Activated T-cell treated with anti-CD3 and anti-CD28 coated beads for 48 hours (primary cell): ENCODE results near the gene TMEM178A.

Experiments used
- DNase-seq: peaks from one replicate; pipeline ENCODE4 v3.0.0-alpha.2; 2020; ENCODE audit warnings: low read depth

The TMEM178A gene

GRCh38 chr2:39679805-39680204, 14.1 kb downstream of the TMEM178A start:
- no peak for DNase-seq

DNA sequence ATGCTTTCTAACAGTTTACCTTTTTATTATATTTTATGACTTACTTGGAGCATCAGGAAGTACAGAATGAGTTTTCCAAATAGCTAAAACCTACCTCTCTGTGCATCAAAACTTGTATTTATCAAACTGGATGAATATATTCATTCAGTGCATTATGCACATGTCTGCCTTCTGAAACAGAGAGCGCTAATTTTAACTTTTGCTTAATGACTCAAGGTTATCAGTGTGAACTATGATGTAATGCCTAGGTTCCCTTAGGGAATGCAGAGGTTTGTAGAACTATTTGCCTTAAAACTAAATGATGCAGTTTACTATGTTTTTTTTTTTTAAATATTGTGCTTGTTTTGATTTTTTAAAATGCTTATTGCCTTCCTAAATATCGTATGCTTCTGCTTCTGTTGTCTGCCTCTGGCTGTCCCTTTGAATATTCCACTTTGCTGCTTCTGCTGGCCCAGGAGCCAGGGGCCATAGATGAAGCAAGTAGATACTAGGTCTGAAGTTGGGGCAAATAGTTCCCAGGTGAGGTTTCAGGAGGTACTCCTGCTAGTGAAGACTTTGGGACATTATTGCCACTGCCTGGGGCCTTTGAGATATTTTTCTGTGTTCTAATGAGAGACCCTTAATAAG, 16.5 kb downstream of the TMEM178A start:
- DNase-seq = no peak

GRCh38 chr2:39683022-39683699, 17.4 kb downstream of the TMEM178A start:
- no peak for DNase-seq

DNA sequence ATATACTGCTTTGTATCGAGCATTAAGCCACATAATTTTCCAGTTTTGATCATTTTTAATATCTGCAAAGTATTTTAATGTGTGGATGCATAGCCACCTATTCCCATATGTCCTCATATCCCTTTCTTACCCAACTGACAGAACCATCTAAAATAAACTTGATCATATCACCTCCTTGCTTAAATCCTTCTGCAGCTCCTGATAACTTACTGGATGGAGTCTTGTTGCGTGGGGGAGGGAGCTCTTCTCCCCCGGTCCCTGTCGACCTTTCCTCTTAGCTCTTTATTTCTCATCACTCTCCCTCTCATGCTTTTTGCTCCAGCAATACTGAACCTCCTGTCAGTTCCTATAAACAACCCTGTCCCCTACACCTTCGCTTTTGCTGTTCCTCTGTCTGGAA, 18.7 kb downstream of the TMEM178A start:
- DNase-seq = no peak

GRCh38 chr2:39685126-39685525, 19.4 kb downstream of the TMEM178A start:
- no peak for DNase-seq

DNA sequence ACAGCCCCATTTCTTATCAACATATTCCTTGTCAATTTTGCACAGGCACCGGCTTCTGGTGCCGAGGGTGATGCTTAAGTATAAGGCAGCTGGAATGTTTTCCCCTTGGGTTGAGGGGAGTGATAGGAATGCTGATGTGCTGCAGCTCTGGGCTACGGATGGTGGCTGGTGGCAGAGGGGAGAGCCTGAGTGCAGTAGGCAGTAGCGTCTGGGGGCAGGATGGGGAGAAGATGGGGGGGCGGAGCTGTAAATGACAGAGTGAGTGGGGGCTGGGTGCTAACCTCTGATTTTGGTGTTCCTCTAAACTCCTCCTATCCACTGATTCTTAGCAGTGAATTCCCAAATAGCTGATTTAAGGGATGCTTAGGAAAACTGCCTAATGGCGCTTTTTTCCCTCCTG, 20.7 kb downstream of the TMEM178A start:
- no peak for DNase-seq

DNA sequence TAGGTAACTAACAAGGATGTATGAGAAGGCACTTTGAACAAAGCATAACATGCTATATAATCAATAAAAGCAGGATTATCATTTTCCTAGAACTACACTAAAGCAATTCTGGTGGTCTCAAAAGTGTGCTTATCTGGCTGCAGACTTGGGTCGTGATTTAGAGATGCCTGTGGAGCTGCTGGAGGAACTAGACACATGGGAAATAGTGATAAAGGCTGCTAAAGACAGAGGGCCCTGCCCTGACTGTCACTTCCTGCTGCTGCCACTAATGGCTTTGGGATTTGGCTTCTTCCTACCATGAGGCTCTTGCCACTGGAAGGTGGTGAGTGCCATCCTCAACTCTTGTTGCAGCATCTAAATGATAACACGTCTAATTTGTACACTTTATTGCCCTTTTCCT, 22.5 kb downstream of the TMEM178A start:
- no peak for DNase-seq

GRCh38 chr2:39689272-39689841, 23.6 kb downstream of the TMEM178A start:
- DNase-seq = no peak

- no peak for DNase-seq
Observed at GRCh38 chr2:39689876-39690275, 24.2 kb downstream of the TMEM178A start.

DNA sequence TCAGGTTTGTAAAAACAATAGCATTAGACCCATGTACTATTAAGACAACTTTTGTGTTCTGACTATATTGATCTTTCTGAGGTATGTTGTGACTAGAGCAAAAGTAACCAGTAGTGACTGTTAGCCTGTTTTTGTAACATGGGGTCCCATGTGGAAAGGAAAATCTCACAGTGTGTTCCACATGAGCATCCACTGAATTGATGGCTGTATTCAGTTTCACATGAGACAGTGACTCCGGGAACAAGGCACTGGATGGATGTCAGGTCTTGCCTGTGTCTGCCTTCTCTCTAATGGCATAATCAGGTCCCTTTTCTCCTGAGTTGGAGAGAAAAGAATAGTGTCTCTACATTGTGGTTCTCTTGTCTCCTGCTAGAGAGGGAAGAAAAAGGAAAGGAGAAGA, 27.5 kb downstream of the TMEM178A start:
- DNase-seq = no peak

- no peak for DNase-seq
Observed at GRCh38 chr2:39696101-39696553, 30.4 kb downstream of the TMEM178A start.

- no peak for DNase-seq
Observed at GRCh38 chr2:39696838-39697237, 31.1 kb downstream of the TMEM178A start.

DNA sequence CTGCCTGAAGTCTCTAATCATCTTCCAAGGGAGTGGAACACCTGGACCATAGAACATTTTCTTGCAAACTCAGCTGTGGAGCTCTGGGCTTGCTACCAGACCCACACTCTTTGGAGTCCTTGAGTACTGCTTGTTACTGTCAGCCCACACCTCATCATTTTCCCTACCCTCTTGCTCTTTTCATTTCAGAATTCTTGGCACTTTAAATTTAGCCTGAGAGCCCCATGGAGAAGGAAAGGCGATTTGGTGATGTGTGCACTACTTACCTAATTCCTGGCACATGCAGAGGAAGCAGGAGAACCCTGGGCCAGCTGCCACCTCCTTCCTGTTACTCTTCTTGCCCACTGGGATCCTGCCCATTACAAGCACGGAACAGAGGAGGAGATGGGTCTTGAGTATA, 31.7 kb downstream of the TMEM178A start:
- DNase-seq = no peak

DNA sequence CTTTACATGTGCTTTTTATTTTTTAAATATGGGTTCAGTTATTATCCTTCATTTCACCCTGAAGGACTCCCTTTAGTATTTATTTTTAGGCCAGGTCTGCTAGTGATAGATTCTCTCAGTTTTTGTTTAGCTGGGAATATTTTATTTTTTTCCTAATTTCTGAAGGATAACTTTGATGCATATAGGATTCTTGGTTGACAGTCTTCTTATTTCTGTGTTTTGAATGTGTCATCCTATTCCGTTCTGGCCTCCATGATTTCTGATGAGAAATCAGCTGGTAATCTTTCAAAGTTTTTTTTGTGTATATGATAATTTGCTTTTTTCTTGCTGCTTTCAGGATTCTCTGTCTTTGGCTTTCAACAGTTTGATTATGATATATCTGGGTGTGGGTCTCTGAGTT, 35.4 kb downstream of the TMEM178A start:
- no peak for DNase-seq

GRCh38 chr2:39703181-39703872, 37.6 kb downstream of the TMEM178A start:
- no peak for DNase-seq

DNA sequence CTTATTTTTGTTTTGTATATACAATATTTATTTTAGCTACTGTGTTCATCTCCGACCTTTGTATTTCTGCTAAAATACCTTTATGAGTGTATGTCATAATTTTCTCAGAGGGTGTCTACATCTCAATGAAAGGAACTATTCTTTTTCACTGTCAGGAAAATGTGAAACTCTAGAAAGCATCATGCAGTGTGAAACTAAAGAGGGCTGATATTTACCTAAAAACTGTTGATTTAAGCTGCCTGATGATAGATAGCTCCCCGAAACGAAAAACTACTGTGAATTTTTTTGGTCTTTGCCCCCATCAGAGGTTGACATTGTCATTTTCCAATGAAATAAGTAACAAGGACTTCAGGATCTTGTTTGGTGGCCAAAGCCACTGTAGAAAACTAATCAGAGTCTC, 38.8 kb downstream of the TMEM178A start:
- DNase-seq = no peak

GRCh38 chr2:39705638-39706037, 39.9 kb downstream of the TMEM178A start:
- no peak for DNase-seq

GRCh38 chr2:39706312-39706711, 40.6 kb downstream of the TMEM178A start:
- DNase-seq = no peak

GRCh38 chr2:39706945-39707344, 41.2 kb downstream of the TMEM178A start:
- DNase-seq = no peak

DNA sequence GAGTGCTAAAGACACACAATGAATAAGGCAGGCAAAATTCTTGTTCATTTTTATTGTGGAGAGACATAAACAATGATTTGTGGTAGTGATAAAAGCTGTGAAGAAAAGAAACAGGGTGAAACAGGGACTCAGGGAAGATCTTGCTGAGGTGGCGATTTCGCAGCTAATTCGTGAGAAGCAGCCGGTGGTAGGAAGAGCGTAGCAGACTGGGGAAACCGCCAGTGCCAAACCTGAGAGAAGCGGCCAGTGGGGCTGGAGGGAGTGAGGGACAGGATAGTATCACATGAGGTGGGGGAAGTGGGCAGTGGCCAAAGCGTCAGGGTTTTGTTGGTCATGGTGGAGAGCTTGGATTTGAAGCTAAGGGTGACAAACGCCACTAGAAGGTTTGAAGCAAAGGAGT, 42.3 kb downstream of the TMEM178A start:
- no peak for DNase-seq

GRCh38 chr2:39710807-39711206, 45.1 kb downstream of the TMEM178A start:
- DNase-seq = no peak

GRCh38 chr2:39712953-39713352, 47.2 kb downstream of the TMEM178A start:
- no peak for DNase-seq

DNA sequence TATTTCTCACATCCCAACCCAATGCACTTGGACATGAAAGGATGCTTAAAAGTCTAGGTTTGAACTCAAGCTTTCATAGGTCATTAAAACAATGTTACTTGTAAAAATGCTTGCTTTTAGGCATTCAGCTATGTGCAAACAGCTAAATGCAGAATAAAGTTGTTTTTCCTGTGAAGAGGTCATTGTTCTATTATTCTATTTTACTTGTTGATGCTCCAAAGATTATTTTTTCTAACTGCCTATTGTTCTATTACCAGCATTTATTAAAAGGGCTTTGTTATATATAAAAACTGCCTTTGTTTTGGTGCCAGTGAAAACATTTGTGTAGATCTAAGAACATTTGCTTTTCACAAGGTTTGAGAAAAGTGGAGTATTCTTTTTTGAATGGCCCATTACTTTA, 49.4 kb downstream of the TMEM178A start:
- no peak for DNase-seq
